Endodermal cell (in vitro differentiated cells): ENCODE results near the gene TTLL12. TPM values are rescaled to one million over a fixed set of nuclear protein-coding genes. Genes with fewer than 3 reads are reported as not detected.

Source experiments
- DNase-seq: peaks from one replicate; pipeline ENCODE4 v3.0.0-alpha.2; 2017
- H3K27ac ChIP-seq: 2 replicates; pipeline ENCODE4 v1.5.1; 2013; ENCODE audit warnings: mild to moderate bottlenecking, low read depth, low read length, moderate library complexity
- H3K27me3 ChIP-seq: 2 replicates; pipeline ENCODE4 v1.6.1; 2013; ENCODE audit warnings: mild to moderate bottlenecking, low read length, moderate library complexity; ENCODE audit not compliant: insufficient read depth, control insufficient read depth, poor library complexity, severe bottlenecking
- H3K36me3 ChIP-seq: 2 replicates; pipeline ENCODE4 v1.7.0; 2013; ENCODE audit warnings: mild to moderate bottlenecking, low read length, moderate library complexity; ENCODE audit not compliant: control insufficient read depth, insufficient read depth
- H3K4me1 ChIP-seq: one replicate; pipeline ENCODE4 v1.7.0; 2013; ENCODE audit warnings: low read length; ENCODE audit not compliant: control insufficient read depth, insufficient read depth
- H3K4me3 ChIP-seq: 2 replicates; pipeline ENCODE4 v1.5.1; 2013; ENCODE audit warnings: mild to moderate bottlenecking, low read length, moderate library complexity
- H3K9ac ChIP-seq: 2 replicates; pipeline ENCODE4 v1.6.1; 2013; ENCODE audit warnings: mild to moderate bottlenecking, low read length, moderate library complexity; ENCODE audit not compliant: poor library complexity, severe bottlenecking; ENCODE audit errors: extremely low read depth
- H3K9me3 ChIP-seq: 2 replicates; pipeline ENCODE4 v1.6.1; 2013; ENCODE audit warnings: mild to moderate bottlenecking, low read length, moderate library complexity; ENCODE audit not compliant: control insufficient read depth
- H3K27ac Mint-ChIP-seq: 2 replicates; pipeline ENCODE4 v1.8.0; 2020; ENCODE audit warnings: mixed read lengths
- H3K27me3 Mint-ChIP-seq: 2 replicates; pipeline ENCODE4 v1.8.0; 2021; ENCODE audit warnings: mild to moderate bottlenecking, mixed read lengths; ENCODE audit not compliant: insufficient read depth
- H3K36me3 Mint-ChIP-seq: 2 replicates; pipeline ENCODE4 v1.8.0; 2020; ENCODE audit warnings: low read depth, mixed read lengths
- H3K4me1 Mint-ChIP-seq: 2 replicates; pipeline ENCODE4 v1.8.0; 2020; ENCODE audit warnings: mixed read lengths
- H3K4me3 Mint-ChIP-seq: 2 replicates; pipeline ENCODE4 v1.8.0; 2020; ENCODE audit warnings: mild to moderate bottlenecking, moderate library complexity, mixed read lengths
- H3K9me3 Mint-ChIP-seq: 2 replicates; pipeline ENCODE4 v1.8.0; 2020; ENCODE audit warnings: mild to moderate bottlenecking, mixed read lengths
- WGBS, 2 experiments: methylation state at CpG; one replicate each; pipeline versions ENCODE4 v1.1.5 to v1.1.7; 2013; ENCODE audit warnings: missing lambda C conversion rate in 2 of 2, mixed read lengths in 1 of 2; ENCODE audit not compliant: insufficient coverage in 1 of 2, insufficient read length in 1 of 2; 5-methylcytosine and 5-hydroxymethylcytosine counted together
- total RNA-seq, 2 donors: library from RNA; stranded (reverse); fragmentation: NEBNext Ultra II Directional in 1 of 2; extraction: Animal tissue kit (Norgen Biotek cat#: 25700) in 1 of 2; gene quantifications; 2 replicates in 1 of 2; 3 replicates in 1 of 2; pipeline ENCODE4 v1.2.1, GENCODE V29; 2021
- TF ChIP-seq, protein P1 (sequence below): fragments of 200-600 bp; sonication (generic); conservative IDR thresholded peaks from 2 replicates; pipeline ENCODE4 v1.5.0; 2021; ENCODE audit warnings: antibody characterized with exemption, mild to moderate bottlenecking

Gene TTLL12
- total RNA-seq, 2 donors from 2014 or later, result 49.8 to 71.0 TPM

DNA sequence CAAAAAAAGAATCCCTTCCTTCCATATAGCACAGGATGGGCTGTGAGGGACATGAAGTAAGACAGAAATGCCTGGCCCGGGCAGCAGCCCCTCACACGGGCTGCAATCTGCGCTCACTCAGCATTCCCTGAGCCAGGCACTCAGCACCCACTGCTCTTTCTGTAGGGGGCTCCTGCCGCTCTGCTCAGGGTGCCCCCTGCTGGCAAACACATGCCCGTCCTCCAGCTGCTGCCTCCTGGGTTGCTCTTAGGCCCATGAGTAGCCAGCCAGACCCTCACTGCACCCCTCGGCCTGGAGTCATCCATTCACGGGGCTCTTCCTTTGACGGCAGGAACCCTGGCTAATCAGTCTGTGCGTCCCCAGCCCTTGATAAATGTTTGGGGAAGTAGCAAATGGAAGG, 50.7 kb downstream of the TTLL12 start:
- Histone ChIP-seq H3K4me3 (no peak overlapping the region), H3K27ac (no peak overlapping the region), H3K9me3 (no peaks in the 10 kb centered on the region), H3K9ac (no peak overlapping the region), H3K36me3 (peaks cover 86% of the 10 kb centered on the region), H3K4me1 (no peaks in the 10 kb centered on the region), H3K27me3 (no peaks in the 10 kb centered on the region)
- Mint-ChIP-seq H3K4me3 (no peak overlapping the region), H3K27ac (no peak overlapping the region), H3K9me3 (peaks cover 3% of the 10 kb centered on the region), H3K27me3 (no peaks in the 10 kb centered on the region), H3K36me3 (peaks cover 69% of the 10 kb centered on the region), H3K4me1 (no peaks in the 10 kb centered on the region)
- TF ChIP-seq, protein P1, sequence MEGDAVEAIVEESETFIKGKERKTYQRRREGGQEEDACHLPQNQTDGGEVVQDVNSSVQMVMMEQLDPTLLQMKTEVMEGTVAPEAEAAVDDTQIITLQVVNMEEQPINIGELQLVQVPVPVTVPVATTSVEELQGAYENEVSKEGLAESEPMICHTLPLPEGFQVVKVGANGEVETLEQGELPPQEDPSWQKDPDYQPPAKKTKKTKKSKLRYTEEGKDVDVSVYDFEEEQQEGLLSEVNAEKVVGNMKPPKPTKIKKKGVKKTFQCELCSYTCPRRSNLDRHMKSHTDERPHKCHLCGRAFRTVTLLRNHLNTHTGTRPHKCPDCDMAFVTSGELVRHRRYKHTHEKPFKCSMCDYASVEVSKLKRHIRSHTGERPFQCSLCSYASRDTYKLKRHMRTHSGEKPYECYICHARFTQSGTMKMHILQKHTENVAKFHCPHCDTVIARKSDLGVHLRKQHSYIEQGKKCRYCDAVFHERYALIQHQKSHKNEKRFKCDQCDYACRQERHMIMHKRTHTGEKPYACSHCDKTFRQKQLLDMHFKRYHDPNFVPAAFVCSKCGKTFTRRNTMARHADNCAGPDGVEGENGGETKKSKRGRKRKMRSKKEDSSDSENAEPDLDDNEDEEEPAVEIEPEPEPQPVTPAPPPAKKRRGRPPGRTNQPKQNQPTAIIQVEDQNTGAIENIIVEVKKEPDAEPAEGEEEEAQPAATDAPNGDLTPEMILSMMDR, result peak; percentile 85
- 75 to 96% methylated on average over 4 to 9 of the region's 9 CpGs for WGBS, 2 experiments
- peak; percentile 82 for DNase-seq

DNA sequence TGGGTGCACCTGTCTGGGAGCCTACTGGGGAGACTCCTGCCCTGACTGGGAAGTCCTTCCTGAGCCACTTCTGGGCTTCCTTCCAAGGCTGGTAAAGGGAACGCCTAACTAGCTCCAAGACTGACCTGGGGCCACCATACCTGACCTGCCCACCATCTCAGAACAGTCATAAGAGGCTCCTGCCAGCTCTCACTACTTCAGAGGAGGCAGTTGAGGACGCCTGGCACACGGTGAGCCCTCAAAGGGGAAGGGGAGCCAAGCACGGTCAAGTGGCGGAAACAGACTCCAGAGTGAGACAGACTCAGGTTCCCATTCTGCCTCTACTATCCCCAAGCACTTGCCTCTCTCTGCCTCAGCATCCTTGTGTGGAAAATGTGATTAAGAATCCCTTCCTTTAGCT, 51.4 kb downstream of the TTLL12 start:
- Mint-ChIP-seq H3K36me3 (peaks cover 62% of the 10 kb centered on the region), H3K9me3 (peaks cover 3% of the 10 kb centered on the region), H3K4me3 (no peak overlapping the region), H3K27me3 (no peaks in the 10 kb centered on the region), H3K4me1 (no peaks in the 10 kb centered on the region), H3K27ac (no peak overlapping the region)
- H3K27ac ChIP-seq, result no peak overlapping the region
- H3K4me1 ChIP-seq, result no peaks in the 10 kb centered on the region
- H3K4me3 ChIP-seq, result no peak overlapping the region
- no peak overlapping the region for H3K9ac ChIP-seq
- H3K9me3 ChIP-seq, result no peaks in the 10 kb centered on the region
- DNase-seq, result no peak
- 80 to 93% methylated on average over 1 to 3 of the region's 5 CpGs for WGBS, 2 experiments
- TF ChIP-seq, protein P1, result no peak
- H3K27me3 ChIP-seq, result no peaks in the 10 kb centered on the region
- H3K36me3 ChIP-seq, result peaks cover 80% of the 10 kb centered on the region

DNA sequence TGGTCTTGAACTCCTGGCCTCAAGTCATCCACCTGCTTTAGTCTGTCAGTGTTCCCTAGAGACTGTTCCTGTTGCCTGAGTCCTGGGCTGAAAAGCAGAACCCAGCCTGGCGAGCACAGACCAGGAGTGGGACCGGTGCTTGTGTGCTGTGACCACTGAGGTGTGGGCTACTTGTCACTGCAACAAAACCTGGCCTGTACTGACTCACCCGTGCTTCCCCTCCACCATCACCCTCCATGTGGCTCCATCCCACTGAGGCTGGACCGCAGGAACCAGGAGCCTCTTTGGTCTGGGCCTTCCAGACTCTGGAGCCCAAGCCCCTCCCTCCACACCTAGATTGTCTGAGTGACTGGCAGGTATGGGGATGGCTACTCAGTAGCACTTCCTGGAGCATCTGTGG, 52.4 kb downstream of the TTLL12 start:
- H3K36me3 ChIP-seq, result peaks cover 70% of the 10 kb centered on the region
- H3K9ac ChIP-seq, result no peak overlapping the region
- 97 to 100% methylated on average over 3 to 4 of the region's 4 CpGs for WGBS, 2 experiments
- no peaks in the 10 kb centered on the region for H3K9me3 ChIP-seq
- H3K4me3 ChIP-seq, result no peak overlapping the region
- no peak overlapping the region for H3K4me3 Mint-ChIP-seq
- peaks cover 3% of the 10 kb centered on the region for H3K9me3 Mint-ChIP-seq
- H3K36me3 Mint-ChIP-seq, result peaks cover 53% of the 10 kb centered on the region
- no peaks in the 10 kb centered on the region for H3K27me3 ChIP-seq
- H3K27ac Mint-ChIP-seq, result no peak overlapping the region
- no peaks in the 10 kb centered on the region for H3K4me1 ChIP-seq
- TF ChIP-seq, protein P1, result no peak
- H3K27me3 Mint-ChIP-seq, result no peaks in the 10 kb centered on the region
- H3K27ac ChIP-seq, result no peak overlapping the region
- no peak for DNase-seq
- H3K4me1 Mint-ChIP-seq, result no peaks in the 10 kb centered on the region
